Activated T-helper 1 cell treated with anti-CD3 and anti-CD28 coated beads, Interleukin-12 subunit alpha, Interleukin-12 subunit beta, Interleukin-2, Interleukin-4 antibody, amounts not matched to agents 30 ng/mL and 10 ng/mL and 1 ng/mL, durations not matched to agents 14 hours and 24 hours and 36 hours (primary cell): ENCODE results near the gene PHRF1. TPM values are rescaled to one million over a fixed set of nuclear protein-coding genes. Genes with fewer than 3 reads are reported as not detected.
A peak's percentile ranks its signal among the peaks of the same experiment; 100 is the strongest.

Experiments used
- DNase-seq: peaks from one replicate; pipeline ENCODE4 v3.0.0; 2021; ENCODE audit warnings: low spot score
- H3K27ac Mint-ChIP-seq: one replicate; pipeline ENCODE4 v1.8.0; 2021; ENCODE audit warnings: mild to moderate bottlenecking, mixed read lengths
- H3K27me3 Mint-ChIP-seq: one replicate; pipeline ENCODE4 v1.8.0; 2022; ENCODE audit warnings: mild to moderate bottlenecking, moderate library complexity, mixed read lengths; ENCODE audit not compliant: insufficient read depth
- H3K36me3 Mint-ChIP-seq: one replicate; pipeline ENCODE4 v1.8.0; 2021; ENCODE audit warnings: low read depth, mixed read lengths
- H3K4me1 Mint-ChIP-seq: one replicate; pipeline ENCODE4 v1.8.0; 2021; ENCODE audit warnings: low read depth, mixed read lengths
- H3K4me3 Mint-ChIP-seq: one replicate; pipeline ENCODE4 v1.8.0; 2021; ENCODE audit warnings: mild to moderate bottlenecking, moderate library complexity, mixed read lengths
- H3K9me3 Mint-ChIP-seq: one replicate; pipeline ENCODE4 v1.8.0; 2021; ENCODE audit warnings: mixed read lengths
- intact Hi-C: fragments of 100-400 bp; cut with micrococcal nuclease; formaldehyde crosslinking; loops from one replicate; pipeline ENCODE4 v1.15.1; 2024
- total RNA-seq: library from RNA; stranded (reverse); gene quantifications from 2 replicates; pipeline ENCODE4 v1.2.3, GENCODE V29; 2022

The PHRF1 gene
- total RNA-seq, 1 donor from 2014 or later: 58.6 TPM

GRCh38 chr11:548700-549603 is 27.3 kb upstream of the PHRF1 start:
- Mint-ChIP-seq H3K36me3 (no peaks in the 10 kb centered on the region), H3K27ac (no peak overlapping the region), H3K4me3 (no peak overlapping the region), H3K4me1 (no peaks in the 10 kb centered on the region), H3K27me3 (peaks cover 3% of the 10 kb centered on the region), H3K9me3 (no peaks in the 10 kb centered on the region)
- no peak for DNase-seq
- intact Hi-C loops: no loop called here

GRCh38 chr11:550021-550745 is 26.1 kb upstream of the PHRF1 start:
- DNase-seq: no peak
- H3K4me1 Mint-ChIP-seq: no peaks in the 10 kb centered on the region
- H3K9me3 Mint-ChIP-seq: no peaks in the 10 kb centered on the region
- H3K4me3 Mint-ChIP-seq: no peak overlapping the region
- no peaks in the 10 kb centered on the region for H3K36me3 Mint-ChIP-seq
- no peak overlapping the region for H3K27ac Mint-ChIP-seq
- H3K27me3 Mint-ChIP-seq: peaks cover 3% of the 10 kb centered on the region
- intact Hi-C loops: no loop called here

GRCh38 chr11:550746-551085 is 25.6 kb upstream of the PHRF1 start:
- peaks cover 3% of the 10 kb centered on the region for H3K27me3 Mint-ChIP-seq
- H3K4me1 Mint-ChIP-seq: no peaks in the 10 kb centered on the region
- DNase-seq: no peak
- no peaks in the 10 kb centered on the region for H3K9me3 Mint-ChIP-seq
- intact Hi-C loops: no loop called here
- no peak overlapping the region for H3K4me3 Mint-ChIP-seq
- no peaks in the 10 kb centered on the region for H3K36me3 Mint-ChIP-seq
- H3K27ac Mint-ChIP-seq: no peak overlapping the region

GRCh38 chr11:551131-551530 is 25.1 kb upstream of the PHRF1 start:
- no peak for DNase-seq
- H3K9me3 Mint-ChIP-seq: no peaks in the 10 kb centered on the region
- no peak overlapping the region for H3K4me3 Mint-ChIP-seq
- H3K27ac Mint-ChIP-seq: no peak overlapping the region
- peaks cover 3% of the 10 kb centered on the region for H3K27me3 Mint-ChIP-seq
- intact Hi-C loops: no loop called here
- H3K4me1 Mint-ChIP-seq: no peaks in the 10 kb centered on the region
- H3K36me3 Mint-ChIP-seq: no peaks in the 10 kb centered on the region

GRCh38 chr11:551596-551995 is 24.7 kb upstream of the PHRF1 start:
- no peak for DNase-seq
- intact Hi-C loops: no loop called here
- H3K36me3 Mint-ChIP-seq: no peaks in the 10 kb centered on the region
- H3K27me3 Mint-ChIP-seq: peaks cover 6% of the 10 kb centered on the region
- H3K27ac Mint-ChIP-seq: no peak overlapping the region
- H3K9me3 Mint-ChIP-seq: no peaks in the 10 kb centered on the region
- H3K4me1 Mint-ChIP-seq: no peaks in the 10 kb centered on the region
- H3K4me3 Mint-ChIP-seq: no peak overlapping the region

GRCh38 chr11:553083-553987 is 22.9 kb upstream of the PHRF1 start:
- Mint-ChIP-seq H3K9me3 (no peaks in the 10 kb centered on the region), H3K27ac (no peak overlapping the region), H3K4me3 (no peak overlapping the region), H3K4me1 (no peaks in the 10 kb centered on the region), H3K27me3 (peaks cover 13% of the 10 kb centered on the region), H3K36me3 (no peaks in the 10 kb centered on the region)
- DNase-seq: no peak
- intact Hi-C loops: no loop called here

- no peak overlapping the region for H3K27ac Mint-ChIP-seq
- no peaks in the 10 kb centered on the region for H3K36me3 Mint-ChIP-seq
- peaks cover 11% of the 10 kb centered on the region for H3K27me3 Mint-ChIP-seq
- H3K4me1 Mint-ChIP-seq: no peaks in the 10 kb centered on the region
- no peak for DNase-seq
- intact Hi-C loops: loop anchor here (1.0 kb wide), 1 partner anchor 48 kb away; no protein-coding TSS in a partner anchor
- no peak overlapping the region for H3K4me3 Mint-ChIP-seq
- H3K9me3 Mint-ChIP-seq: no peaks in the 10 kb centered on the region
These were observed 22.3 kb upstream of the PHRF1 start for GRCh38 chr11:553988-554340.

- DNase-seq: peak; percentile 71
- intact Hi-C loops: loop anchor here (1.0 kb wide), 4 partner anchors 17 to 169 kb away; partner anchors contain the start of genes LRRC56 and PHRF1
- Mint-ChIP-seq H3K27me3 (peaks cover 10% of the 10 kb centered on the region), H3K9me3 (no peaks in the 10 kb centered on the region), H3K4me3 (no peak overlapping the region), H3K4me1 (peaks cover under 1% of the 10 kb centered on the region), H3K27ac (no peak overlapping the region), H3K36me3 (no peaks in the 10 kb centered on the region)
These were observed 21.6 kb upstream of the PHRF1 start for GRCh38 chr11:554428-555226.

- no peak for DNase-seq
- peaks cover 6% of the 10 kb centered on the region for H3K4me1 Mint-ChIP-seq
- intact Hi-C loops: loop anchor here (1.0 kb wide), 3 partner anchors 18 to 168 kb away; partner anchors contain the start of genes LRRC56 and PHRF1
- no peaks in the 10 kb centered on the region for H3K9me3 Mint-ChIP-seq
- H3K27me3 Mint-ChIP-seq: peaks cover 10% of the 10 kb centered on the region
- no peak overlapping the region for H3K4me3 Mint-ChIP-seq
- H3K27ac Mint-ChIP-seq: no peak overlapping the region
- no peaks in the 10 kb centered on the region for H3K36me3 Mint-ChIP-seq
These were observed 21.0 kb upstream of the PHRF1 start for GRCh38 chr11:555227-555779.

GRCh38 chr11:555780-556661 is 20.2 kb upstream of the PHRF1 start:
- DNase-seq: no peak
- Mint-ChIP-seq H3K36me3 (no peaks in the 10 kb centered on the region), H3K27ac (no peak overlapping the region), H3K9me3 (no peaks in the 10 kb centered on the region), H3K4me3 (peak overlapping the region; percentile 11), H3K27me3 (peaks cover 10% of the 10 kb centered on the region), H3K4me1 (peaks cover 6% of the 10 kb centered on the region)
- intact Hi-C loops: loop anchor here (1.0 kb wide), 3 partner anchors 19 to 167 kb away; partner anchors contain the start of genes LRRC56 and PHRF1

GRCh38 chr11:556662-557256 is 19.5 kb upstream of the PHRF1 start:
- DNase-seq: no peak
- Mint-ChIP-seq H3K4me1 (peaks cover 6% of the 10 kb centered on the region), H3K36me3 (peaks cover 2% of the 10 kb centered on the region), H3K9me3 (no peaks in the 10 kb centered on the region), H3K27ac (no peak overlapping the region), H3K4me3 (peak overlapping the region; percentile 11), H3K27me3 (peaks cover 10% of the 10 kb centered on the region)
- intact Hi-C loops: no loop called here
